ENCODE data around the gene HAVCR1. TPM values are rescaled to one million over a fixed set of nuclear protein-coding genes. Genes with fewer than 3 reads are reported as not detected.
"Not testable (repeated sequence)": the region's sequence is repeated elsewhere in the genome, so short reads cannot be mapped to it uniquely, and the experiment has no call there.

HAVCR1 gene
- total and polyA plus RNA-seq, 4 donors = 0.12 to 0.46 (median 0.36) TPM

DNA sequence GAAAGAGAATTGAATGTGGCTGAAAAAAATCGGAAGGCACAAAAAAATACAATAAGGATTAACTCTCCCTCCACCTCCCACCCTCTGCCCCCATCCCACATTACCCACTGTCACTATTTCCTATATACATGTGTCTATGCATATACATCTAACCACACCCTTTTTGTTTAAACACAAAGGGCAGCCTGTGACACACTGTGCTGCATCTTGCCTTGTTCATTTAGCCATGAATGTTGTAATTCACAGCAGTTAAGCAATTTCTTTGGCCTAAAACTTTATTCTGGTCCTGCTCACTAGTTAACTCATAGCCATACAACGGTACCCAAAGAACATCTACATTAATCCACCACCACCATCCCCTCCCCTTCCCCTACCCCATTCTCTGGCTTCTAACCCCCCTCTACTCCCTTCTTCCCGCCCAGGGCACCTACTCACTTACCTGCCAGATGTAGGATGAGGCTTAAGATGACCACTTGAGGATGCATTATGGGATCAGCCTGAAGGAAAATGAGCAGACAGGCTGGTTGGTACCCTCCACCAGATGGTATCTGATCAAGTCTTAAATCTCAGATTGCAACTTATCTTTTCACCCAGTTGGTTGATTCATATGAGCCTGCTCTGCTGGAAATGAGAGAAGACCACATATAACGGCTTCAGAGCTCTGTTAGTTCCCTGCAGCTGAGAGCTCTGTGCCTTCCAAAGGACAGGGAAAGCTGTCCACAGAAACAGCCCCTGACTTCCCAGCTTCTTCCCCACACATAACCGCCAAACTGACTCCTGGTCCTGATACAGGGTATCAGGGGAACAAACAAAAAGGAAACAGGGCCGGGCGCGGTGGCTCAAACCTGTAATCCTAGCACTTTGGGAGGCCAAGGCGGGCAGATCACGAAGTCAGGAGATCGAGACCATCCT, 1.2 kb downstream of the HAVCR1 start:
- Histone ChIP-seq H3K4me3 (no peak overlapping the region), H3K36me3 (ENCODE audit: control insufficient read depth in 4 of 4, insufficient read depth in 4 of 4, low read length in 4 of 4) (no peaks in the 10 kb centered on the region), H3K27me3 (ENCODE audit: control insufficient read depth in 3 of 3, insufficient read depth in 3 of 3, low read length in 2 of 3) (no peaks in the 10 kb centered on the region), H3K4me1 (ENCODE audit: control insufficient read depth in 5 of 5, insufficient read depth in 5 of 5, low read length in 5 of 5) (no peaks in the 10 kb centered on the region), H3K9me3 (ENCODE audit: control insufficient read depth in 4 of 4, insufficient read depth in 3 of 4, low read length in 3 of 4) (no peaks in the 10 kb centered on the region), H3K27ac (ENCODE audit: low read depth in 1 of 2, low read length in 1 of 2) (no peak overlapping the region), H3K9ac (ENCODE audit: insufficient read depth in 1 of 2, low read length in 2 of 2) (no peak overlapping the region)
- WGBS, 2 donors = 92 to 93% methylated on average over 11 of the region's 11 CpGs
- no peak for TF ChIP-seq CTCF (IDR thresholded peaks at IDR 0.05; ENCODE audit: control extremely low read depth, extremely low read depth)
- DNase-seq = no peak
- no peak for ATAC-seq (ENCODE audit: insufficient read depth, low FRiP score)

GRCh38 chr5:157056848-157057247, 2.1 kb downstream of the HAVCR1 start:
- not testable (repeated sequence) for DNase-seq; H3K27ac ChIP-seq (ENCODE audit: low read depth in 1 of 2, low read length in 1 of 2); H3K4me3 ChIP-seq; ATAC-seq (ENCODE audit: insufficient read depth, low FRiP score); H3K9ac ChIP-seq (ENCODE audit: insufficient read depth in 1 of 2, low read length in 2 of 2); H3K36me3 ChIP-seq (ENCODE audit: control insufficient read depth in 4 of 4, insufficient read depth in 4 of 4, low read length in 4 of 4); H3K4me1 ChIP-seq (ENCODE audit: control insufficient read depth in 5 of 5, insufficient read depth in 5 of 5, low read length in 5 of 5); H3K9me3 ChIP-seq (ENCODE audit: control insufficient read depth in 4 of 4, insufficient read depth in 3 of 4, low read length in 3 of 4); H3K27me3 ChIP-seq (ENCODE audit: control insufficient read depth in 3 of 3, insufficient read depth in 3 of 3, low read length in 2 of 3)
- WGBS, 2 donors = 88 to 94% methylated on average over 6 of the region's 6 CpGs

GRCh38 chr5:157051604-157052245, 7.2 kb downstream of the HAVCR1 start:
- Histone ChIP-seq H3K4me1 (ENCODE audit: control insufficient read depth in 5 of 5, insufficient read depth in 5 of 5, low read length in 5 of 5) (no peaks in the 10 kb centered on the region), H3K27me3 (ENCODE audit: control insufficient read depth in 3 of 3, insufficient read depth in 3 of 3, low read length in 2 of 3) (no peaks in the 10 kb centered on the region), H3K4me3 (no peak overlapping the region), H3K27ac (ENCODE audit: low read depth in 1 of 2, low read length in 1 of 2) (no peak overlapping the region), H3K36me3 (ENCODE audit: control insufficient read depth in 4 of 4, insufficient read depth in 4 of 4, low read length in 4 of 4) (no peaks in the 10 kb centered on the region), H3K9me3 (ENCODE audit: control insufficient read depth in 4 of 4, insufficient read depth in 3 of 4, low read length in 3 of 4) (no peaks in the 10 kb centered on the region), H3K9ac (ENCODE audit: insufficient read depth in 1 of 2, low read length in 2 of 2) (no peak overlapping the region)
- TF ChIP-seq CTCF (IDR thresholded peaks at IDR 0.05; ENCODE audit: control extremely low read depth, extremely low read depth) = no peak
- ATAC-seq (ENCODE audit: insufficient read depth, low FRiP score) (no peak), DNase-seq (no peak)
- 83 to 85% methylated on average over 7 of the region's 7 CpGs for WGBS, 2 donors

GRCh38 chr5:157050050-157050449, 8.9 kb downstream of the HAVCR1 start:
- no peak for TF ChIP-seq CTCF (IDR thresholded peaks at IDR 0.05; ENCODE audit: control extremely low read depth, extremely low read depth)
- H3K9ac ChIP-seq (ENCODE audit: insufficient read depth in 1 of 2, low read length in 2 of 2) = no peak overlapping the region
- DNase-seq (no peak), ATAC-seq (ENCODE audit: insufficient read depth, low FRiP score) (no peak)
- no peaks in the 10 kb centered on the region for H3K9me3 ChIP-seq (ENCODE audit: control insufficient read depth in 4 of 4, insufficient read depth in 3 of 4, low read length in 3 of 4)
- peaks cover 0 to 2% (median 0%) of the 10 kb centered on the region in 5 donors for H3K4me1 ChIP-seq (ENCODE audit: control insufficient read depth in 5 of 5, insufficient read depth in 5 of 5, low read length in 5 of 5)
- H3K27me3 ChIP-seq (ENCODE audit: control insufficient read depth in 3 of 3, insufficient read depth in 3 of 3, low read length in 2 of 3) = no peaks in the 10 kb centered on the region
- H3K4me3 ChIP-seq = no peak overlapping the region
- WGBS, 2 donors = 45 to 59% methylated on average over 5 of the region's 5 CpGs
- no peak overlapping the region for H3K27ac ChIP-seq (ENCODE audit: low read depth in 1 of 2, low read length in 1 of 2)
- no peaks in the 10 kb centered on the region for H3K36me3 ChIP-seq (ENCODE audit: control insufficient read depth in 4 of 4, insufficient read depth in 4 of 4, low read length in 4 of 4)
